GM23338 (cell line): Measurements from ENCODE around the gene CD22. TPM values are rescaled to one million over a fixed set of nuclear protein-coding genes. Genes with fewer than 3 reads are reported as not detected.

Experiments used
- ATAC-seq: fragments of 200-7000 bp; cut with Tn5 transposase; 3 replicates; pipeline ENCODE4 v1.9.1; 2020
- DNase-seq: peaks from one replicate; pipeline ENCODE4 v3.0.0-alpha.2; 2015; ENCODE audit warnings: low spot score
- H2AFZ ChIP-seq: fragments of 200-600 bp; sonication (generic); 2 replicates; pipeline ENCODE4 v1.8.0; 2016; ENCODE audit warnings: antibody characterized with exemption, mild to moderate bottlenecking, moderate library complexity
- H3F3A ChIP-seq: fragments of 200-600 bp; sonication (generic); replicated peaks from 2 replicates; pipeline ENCODE4 v1.8.0; 2017; ENCODE audit warnings: antibody characterized with exemption, mixed run types, low read depth
- H3K27ac ChIP-seq: fragments of 200-600 bp; sonication (generic); 2 replicates; pipeline ENCODE4 v1.6.1; 2016; ENCODE audit warnings: low read depth
- H3K27me3 ChIP-seq: fragments of 200-600 bp; sonication (generic); 2 replicates; pipeline ENCODE4 v1.8.0; 2016; ENCODE audit warnings: mild to moderate bottlenecking, mixed run types, moderate library complexity; ENCODE audit not compliant: insufficient read depth
- H3K36me3 ChIP-seq: fragments of 200-600 bp; sonication (generic); 2 replicates; pipeline ENCODE4 v1.8.0; 2016; ENCODE audit warnings: mild to moderate bottlenecking; ENCODE audit not compliant: insufficient read depth
- H3K4me1 ChIP-seq: fragments of 200-600 bp; sonication (generic); 2 replicates; pipeline ENCODE4 v1.8.0; 2016; ENCODE audit warnings: mild to moderate bottlenecking, moderate library complexity; ENCODE audit not compliant: insufficient read depth
- H3K4me2 ChIP-seq: fragments of 200-600 bp; sonication (generic); 2 replicates; pipeline ENCODE4 v1.7.1; 2017; ENCODE audit warnings: mixed run types
- H3K4me3 ChIP-seq: fragments of 200-600 bp; sonication (generic); 2 replicates; pipeline ENCODE4 v1.6.1; 2016; ENCODE audit warnings: mixed run types
- H3K79me2 ChIP-seq: fragments of 200-600 bp; sonication (generic); replicated peaks from 2 replicates; pipeline ENCODE4 v1.8.0; 2017; ENCODE audit warnings: mild to moderate bottlenecking; ENCODE audit not compliant: insufficient read depth
- H3K9me2 ChIP-seq: fragments of 200-600 bp; sonication (generic); 2 replicates; pipeline ENCODE4 v1.8.0; 2017; ENCODE audit not compliant: insufficient read depth
- H4K20me1 ChIP-seq: fragments of 200-600 bp; sonication (generic); replicated peaks from 2 replicates; pipeline ENCODE4 v1.8.0; 2017; ENCODE audit warnings: mild to moderate bottlenecking; ENCODE audit not compliant: insufficient read depth
- H3K27ac Mint-ChIP-seq: 2 replicates; pipeline ENCODE4 v1.8.0; 2020; ENCODE audit warnings: inconsistent platforms, mild to moderate bottlenecking, moderate library complexity, mixed read lengths
- H3K27me3 Mint-ChIP-seq: 3 replicates; pipeline ENCODE4 v1.8.0; 2022; ENCODE audit warnings: low read depth, mild to moderate bottlenecking, moderate library complexity, mixed read lengths, inconsistent platforms; ENCODE audit not compliant: insufficient read depth, poor library complexity
- H3K36me3 Mint-ChIP-seq: 3 replicates; pipeline ENCODE4 v1.8.0; 2021; ENCODE audit warnings: low read depth, mild to moderate bottlenecking, inconsistent platforms, moderate library complexity, mixed read lengths
- H3K4me1 Mint-ChIP-seq: 3 replicates; pipeline ENCODE4 v1.8.0; 2020; ENCODE audit warnings: mild to moderate bottlenecking, inconsistent platforms, mixed read lengths
- H3K4me3 Mint-ChIP-seq: 3 replicates; pipeline ENCODE4 v1.8.0; 2021; ENCODE audit warnings: moderate library complexity, mild to moderate bottlenecking, inconsistent platforms, mixed read lengths
- H3K9me3 Mint-ChIP-seq: 3 replicates; pipeline ENCODE4 v1.8.0; 2020; ENCODE audit warnings: moderate library complexity, mild to moderate bottlenecking, inconsistent platforms, mixed read lengths
- CREB1 ChIP-seq: fragments of 250-450 bp; sonication (Bioruptor Pico); IDR thresholded peaks from 2 replicates; pipeline ENCODE4 v1.5.0; 2020; ENCODE audit warnings: low read depth, mild to moderate bottlenecking, moderate library complexity
- EZH2 ChIP-seq: fragments of 200-600 bp; sonication (generic); IDR thresholded peaks from one replicate; pipeline ENCODE4 v1.8.0; 2017; ENCODE audit warnings: antibody characterized with exemption, mild to moderate bottlenecking, low read depth; ENCODE audit not compliant: unreplicated experiment
- EZH2phosphoT487 ChIP-seq: fragments of 200-600 bp; sonication (generic); IDR thresholded peaks from one replicate; pipeline ENCODE4 v1.8.1; 2018; ENCODE audit warnings: antibody characterized with exemption; ENCODE audit not compliant: unreplicated experiment
- JUNB ChIP-seq: IDR thresholded peaks from one replicate; pipeline ENCODE4 v1.6.1; 2016; ENCODE audit warnings: antibody characterized with exemption; ENCODE audit not compliant: unreplicated experiment
- POLR2AphosphoS5 ChIP-seq: IDR thresholded peaks from 2 replicates; pipeline ENCODE4 v1.6.1; 2016; ENCODE audit warnings: antibody characterized with exemption, low read depth
- STAT1 ChIP-seq: IDR thresholded peaks from one replicate; pipeline ENCODE4 v1.6.1; 2016; ENCODE audit warnings: antibody characterized with exemption; ENCODE audit not compliant: unreplicated experiment
- ZNF114 ChIP-seq: fragments of 250-450 bp; sonication (Bioruptor Pico); IDR thresholded peaks from 2 replicates; pipeline ENCODE4 v1.5.0; 2020; ENCODE audit warnings: mild to moderate bottlenecking, moderate library complexity
- ZNF331 ChIP-seq: fragments of 250-450 bp; sonication (Bioruptor Pico); IDR thresholded peaks from 2 replicates; pipeline ENCODE4 v1.5.0; 2020; ENCODE audit warnings: low read depth, mild to moderate bottlenecking, moderate library complexity
- polyA plus RNA-seq: library from polyadenylated mRNA; unstranded; fragments of >200 nt; fragmentation: Nextera tagmentation; extraction: Ambion mirVana; gene quantifications from 2 replicates; pipeline ENCODE4 v1.2.1, GENCODE V29; 2016
- total RNA-seq: library from RNA; depleted of rRNA; stranded (reverse); fragments of >200 nt; shearing (Covaris generic); gene quantifications from 2 replicates; pipeline ENCODE4 v1.2.3, GENCODE V29; 2014
- TF ChIP-seq, protein P1 (sequence below): IDR thresholded peaks from one replicate; pipeline ENCODE4 v1.6.1; 2018; ENCODE audit warnings: antibody characterized with exemption; ENCODE audit not compliant: unreplicated experiment
- TF ChIP-seq, protein P2 (sequence below): fragments of 250-450 bp; sonication (Bioruptor Pico); IDR thresholded peaks from 2 replicates; pipeline ENCODE4 v1.5.0; 2020; ENCODE audit warnings: mild to moderate bottlenecking, moderate library complexity
- TF ChIP-seq, protein P3 (sequence below), 2 experiments: fragments of 200-600 bp in 1 of 2; sonication (generic) in 1 of 2; conservative IDR thresholded peaks; 2 replicates each; pipeline versions ENCODE4 v1.5.1 to v1.6.1; 2016 to 2017; ENCODE audit warnings: antibody characterized with exemption in 2 of 2, low read depth in 2 of 2, mild to moderate bottlenecking in 2 of 2, moderate library complexity in 1 of 2

Gene CD22
- total and polyA plus RNA-seq, 2 experiments from 2014 or later = 0.10 to 0.32 TPM

DNA sequence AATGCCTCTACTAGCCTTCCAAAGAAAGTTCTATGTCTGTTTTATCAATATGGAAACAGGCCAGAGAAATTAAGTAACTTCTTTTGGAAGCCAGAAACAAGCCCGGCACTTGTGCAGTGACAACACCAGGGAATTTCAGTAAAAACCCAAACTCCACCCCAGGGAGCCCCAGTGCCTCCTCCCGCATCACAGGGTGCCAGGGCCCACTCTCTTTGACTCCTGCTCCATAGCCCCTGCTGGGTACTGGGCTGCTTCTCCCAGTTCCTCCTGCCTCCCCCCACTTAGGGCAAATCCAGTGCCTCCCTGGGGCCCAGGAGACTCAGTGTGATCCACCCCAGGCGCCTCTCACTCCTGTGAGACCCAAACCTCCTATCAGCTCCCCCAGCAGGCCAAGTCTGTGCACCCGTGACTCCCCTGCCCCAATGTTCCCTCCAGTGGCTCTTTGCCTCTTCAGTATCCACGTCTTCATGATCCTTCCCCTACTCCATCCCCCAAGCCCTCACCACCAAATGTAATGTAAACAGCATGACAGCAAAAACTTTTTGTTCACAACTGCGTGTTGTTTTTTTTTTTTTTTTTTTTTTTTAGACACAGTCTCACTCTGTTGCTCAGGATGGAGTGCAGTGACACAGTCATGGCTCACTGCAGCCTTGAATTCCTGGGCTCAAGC, 26.9 kb downstream of the CD22 start:
- DNase-seq = peak; percentile 26
- H3K9me3 Mint-ChIP-seq = no peaks in the 10 kb centered on the region
- peak; percentile 14; the same call in 1 of the 3 replicates for ATAC-seq
- H3K27ac ChIP-seq = no peak overlapping the region
- no peak overlapping the region for H3K4me2 ChIP-seq
- H3K27me3 ChIP-seq = no peaks in the 10 kb centered on the region
- H3F3A ChIP-seq = no peaks in the 10 kb centered on the region
- no peaks in the 10 kb centered on the region for H4K20me1 ChIP-seq
- H3K4me1 Mint-ChIP-seq = peaks cover 7% of the 10 kb centered on the region
- peaks cover 8% of the 10 kb centered on the region for H3K27me3 Mint-ChIP-seq
- H3K9me2 ChIP-seq = no peaks in the 10 kb centered on the region
- TF ChIP-seq, protein P1, sequence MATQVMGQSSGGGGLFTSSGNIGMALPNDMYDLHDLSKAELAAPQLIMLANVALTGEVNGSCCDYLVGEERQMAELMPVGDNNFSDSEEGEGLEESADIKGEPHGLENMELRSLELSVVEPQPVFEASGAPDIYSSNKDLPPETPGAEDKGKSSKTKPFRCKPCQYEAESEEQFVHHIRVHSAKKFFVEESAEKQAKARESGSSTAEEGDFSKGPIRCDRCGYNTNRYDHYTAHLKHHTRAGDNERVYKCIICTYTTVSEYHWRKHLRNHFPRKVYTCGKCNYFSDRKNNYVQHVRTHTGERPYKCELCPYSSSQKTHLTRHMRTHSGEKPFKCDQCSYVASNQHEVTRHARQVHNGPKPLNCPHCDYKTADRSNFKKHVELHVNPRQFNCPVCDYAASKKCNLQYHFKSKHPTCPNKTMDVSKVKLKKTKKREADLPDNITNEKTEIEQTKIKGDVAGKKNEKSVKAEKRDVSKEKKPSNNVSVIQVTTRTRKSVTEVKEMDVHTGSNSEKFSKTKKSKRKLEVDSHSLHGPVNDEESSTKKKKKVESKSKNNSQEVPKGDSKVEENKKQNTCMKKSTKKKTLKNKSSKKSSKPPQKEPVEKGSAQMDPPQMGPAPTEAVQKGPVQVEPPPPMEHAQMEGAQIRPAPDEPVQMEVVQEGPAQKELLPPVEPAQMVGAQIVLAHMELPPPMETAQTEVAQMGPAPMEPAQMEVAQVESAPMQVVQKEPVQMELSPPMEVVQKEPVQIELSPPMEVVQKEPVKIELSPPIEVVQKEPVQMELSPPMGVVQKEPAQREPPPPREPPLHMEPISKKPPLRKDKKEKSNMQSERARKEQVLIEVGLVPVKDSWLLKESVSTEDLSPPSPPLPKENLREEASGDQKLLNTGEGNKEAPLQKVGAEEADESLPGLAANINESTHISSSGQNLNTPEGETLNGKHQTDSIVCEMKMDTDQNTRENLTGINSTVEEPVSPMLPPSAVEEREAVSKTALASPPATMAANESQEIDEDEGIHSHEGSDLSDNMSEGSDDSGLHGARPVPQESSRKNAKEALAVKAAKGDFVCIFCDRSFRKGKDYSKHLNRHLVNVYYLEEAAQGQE = no peak
- no peak for TF ChIP-seq EZH2phosphoT487
- no peak for TF ChIP-seq ZNF114 (CRISPR knock-in tag)
- no peak for TF ChIP-seq EZH2
- no peak for TF ChIP-seq CREB1
- TF ChIP-seq ZNF331 = no peak
- TF ChIP-seq POLR2AphosphoS5 = no peak
- TF ChIP-seq JUNB = no peak
- TF ChIP-seq, protein P2, sequence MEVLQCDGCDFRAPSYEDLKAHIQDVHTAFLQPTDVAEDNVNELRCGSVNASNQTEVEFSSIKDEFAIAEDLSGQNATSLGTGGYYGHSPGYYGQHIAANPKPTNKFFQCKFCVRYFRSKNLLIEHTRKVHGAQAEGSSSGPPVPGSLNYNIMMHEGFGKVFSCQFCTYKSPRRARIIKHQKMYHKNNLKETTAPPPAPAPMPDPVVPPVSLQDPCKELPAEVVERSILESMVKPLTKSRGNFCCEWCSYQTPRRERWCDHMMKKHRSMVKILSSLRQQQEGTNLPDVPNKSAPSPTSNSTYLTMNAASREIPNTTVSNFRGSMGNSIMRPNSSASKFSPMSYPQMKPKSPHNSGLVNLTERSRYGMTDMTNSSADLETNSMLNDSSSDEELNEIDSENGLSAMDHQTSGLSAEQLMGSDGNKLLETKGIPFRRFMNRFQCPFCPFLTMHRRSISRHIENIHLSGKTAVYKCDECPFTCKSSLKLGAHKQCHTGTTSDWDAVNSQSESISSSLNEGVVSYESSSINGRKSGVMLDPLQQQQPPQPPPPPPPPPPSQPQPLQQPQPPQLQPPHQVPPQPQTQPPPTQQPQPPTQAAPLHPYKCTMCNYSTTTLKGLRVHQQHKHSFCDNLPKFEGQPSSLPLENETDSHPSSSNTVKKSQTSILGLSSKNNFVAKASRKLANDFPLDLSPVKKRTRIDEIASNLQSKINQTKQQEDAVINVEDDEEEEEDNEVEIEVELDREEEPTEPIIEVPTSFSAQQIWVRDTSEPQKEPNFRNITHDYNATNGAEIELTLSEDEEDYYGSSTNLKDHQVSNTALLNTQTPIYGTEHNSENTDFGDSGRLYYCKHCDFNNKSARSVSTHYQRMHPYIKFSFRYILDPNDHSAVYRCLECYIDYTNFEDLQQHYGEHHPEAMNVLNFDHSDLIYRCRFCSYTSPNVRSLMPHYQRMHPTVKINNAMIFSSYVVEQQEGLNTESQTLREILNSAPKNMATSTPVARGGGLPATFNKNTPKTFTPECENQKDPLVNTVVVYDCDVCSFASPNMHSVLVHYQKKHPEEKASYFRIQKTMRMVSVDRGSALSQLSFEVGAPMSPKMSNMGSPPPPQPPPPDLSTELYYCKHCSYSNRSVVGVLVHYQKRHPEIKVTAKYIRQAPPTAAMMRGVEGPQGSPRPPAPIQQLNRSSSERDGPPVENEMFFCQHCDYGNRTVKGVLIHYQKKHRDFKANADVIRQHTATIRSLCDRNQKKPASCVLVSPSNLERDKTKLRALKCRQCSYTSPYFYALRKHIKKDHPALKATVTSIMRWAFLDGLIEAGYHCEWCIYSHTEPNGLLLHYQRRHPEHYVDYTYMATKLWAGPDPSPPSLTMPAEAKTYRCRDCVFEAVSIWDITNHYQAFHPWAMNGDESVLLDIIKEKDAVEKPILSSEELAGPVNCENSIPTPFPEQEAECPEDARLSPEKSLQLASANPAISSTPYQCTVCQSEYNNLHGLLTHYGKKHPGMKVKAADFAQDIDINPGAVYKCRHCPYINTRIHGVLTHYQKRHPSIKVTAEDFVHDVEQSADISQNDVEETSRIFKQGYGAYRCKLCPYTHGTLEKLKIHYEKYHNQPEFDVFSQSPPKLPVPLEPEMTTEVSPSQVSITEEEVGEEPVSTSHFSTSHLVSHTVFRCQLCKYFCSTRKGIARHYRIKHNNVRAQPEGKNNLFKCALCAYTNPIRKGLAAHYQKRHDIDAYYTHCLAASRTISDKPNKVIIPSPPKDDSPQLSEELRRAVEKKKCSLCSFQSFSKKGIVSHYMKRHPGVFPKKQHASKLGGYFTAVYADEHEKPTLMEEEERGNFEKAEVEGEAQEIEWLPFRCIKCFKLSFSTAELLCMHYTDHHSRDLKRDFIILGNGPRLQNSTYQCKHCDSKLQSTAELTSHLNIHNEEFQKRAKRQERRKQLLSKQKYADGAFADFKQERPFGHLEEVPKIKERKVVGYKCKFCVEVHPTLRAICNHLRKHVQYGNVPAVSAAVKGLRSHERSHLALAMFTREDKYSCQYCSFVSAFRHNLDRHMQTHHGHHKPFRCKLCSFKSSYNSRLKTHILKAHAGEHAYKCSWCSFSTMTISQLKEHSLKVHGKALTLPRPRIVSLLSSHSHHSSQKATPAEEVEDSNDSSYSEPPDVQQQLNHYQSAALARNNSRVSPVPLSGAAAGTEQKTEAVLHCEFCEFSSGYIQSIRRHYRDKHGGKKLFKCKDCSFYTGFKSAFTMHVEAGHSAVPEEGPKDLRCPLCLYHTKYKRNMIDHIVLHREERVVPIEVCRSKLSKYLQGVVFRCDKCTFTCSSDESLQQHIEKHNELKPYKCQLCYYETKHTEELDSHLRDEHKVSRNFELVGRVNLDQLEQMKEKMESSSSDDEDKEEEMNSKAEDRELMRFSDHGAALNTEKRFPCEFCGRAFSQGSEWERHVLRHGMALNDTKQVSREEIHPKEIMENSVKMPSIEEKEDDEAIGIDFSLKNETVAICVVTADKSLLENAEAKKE (CRISPR knock-in tag) = no peak
- TF ChIP-seq, protein P3, sequence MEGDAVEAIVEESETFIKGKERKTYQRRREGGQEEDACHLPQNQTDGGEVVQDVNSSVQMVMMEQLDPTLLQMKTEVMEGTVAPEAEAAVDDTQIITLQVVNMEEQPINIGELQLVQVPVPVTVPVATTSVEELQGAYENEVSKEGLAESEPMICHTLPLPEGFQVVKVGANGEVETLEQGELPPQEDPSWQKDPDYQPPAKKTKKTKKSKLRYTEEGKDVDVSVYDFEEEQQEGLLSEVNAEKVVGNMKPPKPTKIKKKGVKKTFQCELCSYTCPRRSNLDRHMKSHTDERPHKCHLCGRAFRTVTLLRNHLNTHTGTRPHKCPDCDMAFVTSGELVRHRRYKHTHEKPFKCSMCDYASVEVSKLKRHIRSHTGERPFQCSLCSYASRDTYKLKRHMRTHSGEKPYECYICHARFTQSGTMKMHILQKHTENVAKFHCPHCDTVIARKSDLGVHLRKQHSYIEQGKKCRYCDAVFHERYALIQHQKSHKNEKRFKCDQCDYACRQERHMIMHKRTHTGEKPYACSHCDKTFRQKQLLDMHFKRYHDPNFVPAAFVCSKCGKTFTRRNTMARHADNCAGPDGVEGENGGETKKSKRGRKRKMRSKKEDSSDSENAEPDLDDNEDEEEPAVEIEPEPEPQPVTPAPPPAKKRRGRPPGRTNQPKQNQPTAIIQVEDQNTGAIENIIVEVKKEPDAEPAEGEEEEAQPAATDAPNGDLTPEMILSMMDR (conservative IDR thresholded peaks at IDR 0.05; ENCODE audit: low read depth in 2 of 2) = no peak; a peak in 1 of 4 replicates
- no peak for TF ChIP-seq STAT1
- no peaks in the 10 kb centered on the region for H3K36me3 Mint-ChIP-seq
- no peaks in the 10 kb centered on the region for H3K4me1 ChIP-seq
- H3K79me2 ChIP-seq = no peaks in the 10 kb centered on the region
- no peak overlapping the region for H3K27ac Mint-ChIP-seq
- H3K4me3 Mint-ChIP-seq = no peak overlapping the region; the same call in 2 of the 3 replicates
- no peak overlapping the region for H2AFZ ChIP-seq
- H3K4me3 ChIP-seq = no peak overlapping the region
- H3K36me3 ChIP-seq = no peaks in the 10 kb centered on the region
